ENCODE results near the gene DDHD1.

The DDHD1 gene

GRCh38 chr14:52995998-52996397, 157.1 kb downstream of the DDHD1 start:
- no peak for DNase-seq (ENCODE audit: low read depth)

GRCh38 chr14:52992236-52992870, 160.8 kb downstream of the DDHD1 start:
- no peak for DNase-seq (ENCODE audit: low read depth)

GRCh38 chr14:52988139-52988538, 165.0 kb downstream of the DDHD1 start:
- no peak for DNase-seq (ENCODE audit: low read depth)

GRCh38 chr14:52987514-52987913, 165.6 kb downstream of the DDHD1 start:
- DNase-seq (ENCODE audit: low read depth), result no peak

GRCh38 chr14:52987042-52987441, 166.1 kb downstream of the DDHD1 start:
- DNase-seq (ENCODE audit: low read depth), result no peak
